GM21576 (cell line): ENCODE results near the gene RPP21.

ENCODE experiments used
- ATAC-seq: cut with Tn5 transposase; IDR thresholded peaks from one replicate; pipeline ENCODE4 v1.9.1; 2021; ENCODE audit warnings: mild to moderate bottlenecking, moderate library complexity; ENCODE audit not compliant: unreplicated experiment

RPP21 gene

DNA sequence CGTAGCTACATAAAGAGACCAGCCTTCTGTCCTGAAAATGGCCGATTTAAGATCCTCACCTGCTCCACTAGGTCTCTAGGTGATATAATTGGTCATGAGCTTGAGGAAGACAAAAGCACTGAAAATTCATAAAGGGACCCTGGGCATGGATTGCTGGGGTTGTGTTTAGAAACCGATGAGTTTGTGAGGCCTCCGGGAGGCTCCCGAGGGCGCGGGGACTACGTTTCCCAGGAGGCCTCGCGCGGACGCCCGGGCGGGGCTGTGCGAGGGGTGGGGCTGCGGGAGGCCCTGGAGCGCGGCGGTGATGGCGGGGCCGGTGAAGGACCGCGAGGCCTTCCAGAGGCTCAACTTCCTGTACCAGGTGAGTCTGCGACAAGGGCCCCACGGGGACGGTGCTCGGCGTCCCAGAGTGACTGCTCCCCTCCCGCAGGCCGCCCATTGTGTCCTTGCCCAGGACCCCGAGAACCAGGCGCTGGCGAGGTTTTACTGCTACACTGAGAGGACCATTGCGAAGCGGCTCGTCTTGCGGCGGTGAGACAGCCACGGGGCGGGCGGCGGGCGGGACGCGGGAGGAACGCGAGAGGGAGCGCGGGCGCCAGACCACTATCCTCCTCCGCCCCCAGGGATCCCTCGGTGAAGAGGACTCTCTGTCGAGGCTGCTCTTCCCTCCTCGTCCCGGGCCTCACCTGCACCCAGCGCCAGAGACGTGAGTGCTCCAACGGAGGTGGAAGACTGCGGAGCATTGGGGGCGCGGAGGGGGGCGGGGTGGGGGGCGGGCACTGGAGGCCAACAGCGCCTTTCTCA lies at the start of gene RPP21:
RPP21 (plus strand) TSS at position 289 of the 804 bp plus-strand sequence; CDS start at position 305, 16 bp downstream.
- peak; percentile 92 for ATAC-seq

DNA sequence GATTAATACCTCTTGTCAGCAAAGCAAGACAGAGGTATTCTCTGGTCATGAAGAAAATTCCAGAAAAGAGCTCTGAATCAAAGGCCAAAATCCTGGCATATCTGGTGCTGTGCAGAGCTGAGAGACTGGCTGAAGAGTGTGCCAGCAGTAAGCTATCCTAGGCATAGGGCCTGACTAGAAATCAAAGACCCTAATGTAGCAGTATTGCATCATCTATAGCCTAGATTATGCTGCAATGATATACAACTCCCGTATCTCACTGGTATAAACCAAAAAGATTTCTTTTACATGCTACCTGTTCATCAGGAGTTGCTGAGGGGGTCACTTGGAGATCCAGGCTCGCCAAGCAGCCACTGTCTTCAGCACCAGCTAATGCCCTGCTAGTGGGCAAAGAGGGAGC lies 49.1 kb upstream of the RPP21 start:
- no peak for ATAC-seq

DNA sequence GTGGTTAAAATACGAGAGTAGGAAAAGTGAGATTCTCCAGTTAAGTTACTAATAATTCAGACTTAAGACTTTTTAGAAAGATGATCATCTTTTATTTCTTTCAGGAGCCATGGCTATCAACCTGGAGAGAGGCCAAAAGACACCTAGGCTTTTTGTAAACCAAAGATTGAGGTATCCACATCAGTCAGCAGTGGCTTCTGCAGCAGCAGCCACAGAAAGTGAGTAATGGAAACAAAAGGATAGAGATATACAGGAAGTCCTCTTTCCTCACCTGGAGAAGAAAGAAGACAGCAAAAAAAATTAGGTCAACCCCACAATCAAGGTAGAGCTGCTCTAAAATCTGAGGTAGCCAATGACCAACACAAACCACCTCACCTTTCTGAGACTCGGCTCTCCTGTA lies 41.0 kb upstream of the RPP21 start:
- no peak for ATAC-seq

DNA sequence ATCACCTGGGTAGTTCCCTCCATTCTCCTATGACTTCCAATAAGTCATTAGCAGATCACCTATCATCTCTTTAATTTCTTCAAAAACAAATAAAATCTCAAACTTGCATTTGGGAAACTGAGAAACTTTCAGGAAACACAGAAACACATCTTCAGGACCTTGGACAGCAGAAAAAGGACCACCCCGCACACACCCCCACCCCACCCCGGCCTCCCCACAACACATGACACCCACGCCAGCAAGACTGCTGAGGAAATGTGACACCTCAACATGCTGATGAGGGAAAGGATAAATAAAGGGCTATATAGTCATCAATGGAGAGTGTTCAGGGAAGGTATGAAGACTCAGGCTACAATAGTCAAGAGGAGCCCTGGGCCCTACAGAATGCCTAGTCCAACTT lies 33.9 kb upstream of the RPP21 start:
- no peak for ATAC-seq

DNA sequence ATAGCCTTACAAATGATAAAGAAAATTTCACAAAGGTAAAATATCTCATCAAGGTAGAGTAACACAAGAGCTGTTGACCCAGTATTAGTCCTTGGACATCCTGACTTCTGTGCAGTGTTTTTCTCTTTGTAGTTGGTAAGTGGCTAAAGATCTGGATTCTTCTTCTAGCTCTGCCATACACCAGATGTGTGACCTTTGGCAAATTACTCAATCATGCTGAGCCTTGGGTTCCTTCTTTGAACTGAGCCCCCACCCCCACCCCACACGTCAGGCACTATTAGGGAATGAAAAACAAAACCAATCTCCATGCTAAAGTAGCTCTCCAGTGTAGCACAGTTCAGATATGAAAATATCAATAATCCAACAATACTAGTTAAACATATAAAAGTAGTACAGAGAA lies 33.3 kb upstream of the RPP21 start:
- ATAC-seq: no peak

DNA sequence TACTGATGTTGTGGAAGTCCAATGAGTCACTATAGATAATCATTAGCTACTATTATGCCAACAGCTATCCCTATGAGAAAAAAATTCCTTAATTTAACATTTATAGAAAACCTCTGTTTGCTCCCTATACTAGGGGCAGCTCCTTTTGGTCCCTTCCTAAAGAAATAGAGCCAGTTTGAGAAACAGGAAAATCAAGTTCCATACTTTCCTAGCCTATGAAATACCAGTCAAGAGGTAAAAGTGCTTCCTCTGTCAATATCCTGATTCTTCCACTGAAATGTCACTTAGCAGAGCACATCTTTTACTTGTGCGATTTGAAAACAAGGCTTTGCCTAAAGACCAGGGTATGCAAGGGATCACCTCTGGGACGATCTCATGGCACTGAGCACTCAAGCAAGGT lies 32.7 kb upstream of the RPP21 start:
- ATAC-seq: no peak

DNA sequence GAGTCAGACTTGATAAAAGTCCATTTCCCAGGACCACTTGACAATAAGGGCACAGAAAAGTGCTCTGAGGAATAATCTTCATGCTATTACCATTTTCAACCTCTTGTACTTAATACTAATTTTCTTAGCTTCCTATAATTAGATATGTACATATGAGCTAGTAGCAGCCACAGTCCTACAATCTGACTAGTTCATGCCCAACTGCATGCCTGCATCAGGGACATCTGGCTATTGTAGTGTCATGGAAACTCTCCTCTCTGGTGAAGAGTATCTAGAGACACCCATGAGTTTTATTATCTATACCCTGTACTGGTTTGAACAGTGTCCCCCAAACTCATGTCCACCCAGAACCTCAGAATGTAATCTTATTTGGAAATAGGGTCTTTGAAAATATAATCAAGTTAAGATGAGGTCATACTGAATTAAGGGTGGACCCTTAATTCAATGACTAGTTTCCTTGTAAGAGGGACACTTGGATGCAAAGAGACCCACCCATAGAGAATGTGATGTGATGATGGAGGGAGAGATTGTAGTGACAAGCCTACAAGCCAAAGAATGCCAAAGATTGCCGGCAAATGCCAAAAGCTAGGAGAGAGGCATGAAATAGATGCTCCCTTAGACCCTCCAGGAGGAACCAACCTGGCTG lies 32.2 kb upstream of the RPP21 start:
- ATAC-seq: no peak

DNA sequence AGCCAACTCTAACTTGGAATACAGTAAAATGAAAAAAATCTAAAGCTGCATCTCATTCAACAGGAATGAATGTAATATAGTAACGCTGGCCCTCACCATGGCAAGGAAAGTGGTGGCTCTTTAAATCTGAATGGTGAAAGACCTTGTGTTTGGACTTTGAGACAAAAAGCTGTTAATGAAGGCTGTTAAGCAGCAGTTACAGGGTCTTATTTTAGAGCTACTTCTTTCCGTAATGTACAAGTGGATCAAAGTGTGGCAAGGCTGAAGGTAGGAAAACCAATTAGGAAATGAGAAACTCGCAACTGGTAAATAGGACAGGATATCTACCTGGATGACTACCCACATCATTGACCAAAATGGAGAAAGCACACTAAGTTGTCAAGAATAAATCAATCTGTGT lies 29.8 kb upstream of the RPP21 start:
- ATAC-seq: no peak

DNA sequence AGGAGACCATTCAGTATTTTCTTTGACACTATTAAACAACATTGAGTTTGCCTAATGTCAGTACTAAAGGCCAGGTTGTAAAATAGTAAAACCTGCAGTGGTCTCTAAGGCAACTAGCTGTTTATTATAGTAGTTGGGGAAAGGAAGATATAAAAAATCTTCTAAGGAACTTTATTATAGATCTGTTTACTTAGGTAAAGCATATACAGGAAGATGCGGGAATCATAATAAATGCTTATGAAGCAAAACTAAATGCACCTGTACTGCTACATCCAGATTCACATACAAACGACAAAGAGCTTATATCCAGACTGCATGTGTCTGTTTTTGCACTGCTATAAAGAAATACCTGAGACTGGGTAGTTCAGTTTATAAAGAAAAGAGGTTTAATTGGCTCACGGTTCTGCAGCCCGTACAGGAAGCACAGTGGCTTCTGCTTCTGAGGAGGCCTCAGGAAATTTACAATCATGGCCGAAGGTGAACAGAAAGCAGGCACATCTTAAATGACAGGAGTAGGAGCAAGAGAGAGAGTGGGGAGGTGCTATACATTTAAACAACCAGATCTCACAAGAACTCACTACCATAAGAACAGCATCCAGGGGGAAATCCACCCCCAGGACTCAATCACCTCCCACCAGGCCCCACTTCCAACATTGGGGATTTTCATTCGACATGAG lies 26.9 kb upstream of the RPP21 start:
- ATAC-seq: no peak

DNA sequence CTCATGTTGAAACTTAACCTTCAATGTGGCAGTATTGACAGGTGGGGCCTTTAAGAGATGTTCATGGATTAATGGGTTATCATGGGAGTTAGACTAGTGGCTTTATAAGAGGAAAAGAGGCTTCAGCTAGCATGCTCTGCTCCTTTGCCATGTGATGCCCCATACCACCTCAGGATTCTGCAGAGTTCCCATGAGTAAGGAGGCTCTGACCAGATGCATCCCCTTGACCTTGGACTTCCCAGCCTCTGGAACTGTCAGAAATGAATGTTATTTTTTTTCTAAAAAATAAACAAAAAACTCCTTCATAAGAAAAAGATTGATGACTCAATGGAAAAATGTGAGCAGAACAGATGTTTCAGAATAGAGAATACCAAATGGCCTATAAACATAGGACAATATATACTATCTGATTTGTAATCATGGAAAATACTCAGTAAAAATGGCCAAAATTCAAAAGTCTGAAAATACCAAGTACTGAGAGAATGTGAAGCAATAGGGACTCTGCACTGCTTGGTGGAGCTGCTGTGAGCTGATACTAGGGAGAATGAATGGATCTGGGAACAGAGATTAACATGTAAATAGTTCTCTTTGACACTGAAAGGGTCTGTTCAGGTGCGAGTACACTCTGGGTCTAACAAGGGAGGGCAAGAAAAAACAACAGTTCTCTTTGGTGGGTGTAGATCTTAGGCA lies 25.7 kb upstream of the RPP21 start:
- no peak for ATAC-seq

DNA sequence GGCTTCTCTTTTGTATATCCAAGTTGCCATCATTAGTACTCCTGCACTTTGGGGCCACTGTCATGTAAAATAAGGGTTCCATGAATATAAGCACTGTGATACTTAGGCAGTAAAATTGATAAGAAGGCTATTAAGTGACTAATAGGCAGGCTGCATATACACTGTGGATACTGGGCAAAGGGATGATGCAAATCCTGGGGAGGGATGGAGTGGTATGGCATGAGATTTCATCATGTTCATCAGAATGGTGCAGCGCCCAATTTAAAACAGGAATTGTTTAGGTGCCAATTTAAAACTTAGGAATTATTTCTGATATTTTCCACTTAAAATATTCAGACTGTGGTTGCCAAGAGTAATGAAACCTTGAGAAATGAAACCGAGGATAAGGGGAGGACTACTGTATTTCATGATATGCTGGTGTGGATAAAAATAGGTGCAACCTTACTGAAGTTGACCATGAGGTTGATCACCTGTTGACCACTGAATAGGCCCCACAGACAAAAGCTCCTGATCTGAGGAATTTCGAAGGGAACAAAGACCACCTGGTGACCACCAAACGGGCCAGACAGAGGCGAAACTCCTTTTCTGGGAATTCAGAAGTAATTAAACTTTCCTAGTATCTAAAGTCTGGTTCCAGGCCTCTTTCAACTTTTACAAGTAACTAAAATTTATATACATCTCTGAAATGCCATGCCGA lies 23.1 kb upstream of the RPP21 start:
- no peak for ATAC-seq

DNA sequence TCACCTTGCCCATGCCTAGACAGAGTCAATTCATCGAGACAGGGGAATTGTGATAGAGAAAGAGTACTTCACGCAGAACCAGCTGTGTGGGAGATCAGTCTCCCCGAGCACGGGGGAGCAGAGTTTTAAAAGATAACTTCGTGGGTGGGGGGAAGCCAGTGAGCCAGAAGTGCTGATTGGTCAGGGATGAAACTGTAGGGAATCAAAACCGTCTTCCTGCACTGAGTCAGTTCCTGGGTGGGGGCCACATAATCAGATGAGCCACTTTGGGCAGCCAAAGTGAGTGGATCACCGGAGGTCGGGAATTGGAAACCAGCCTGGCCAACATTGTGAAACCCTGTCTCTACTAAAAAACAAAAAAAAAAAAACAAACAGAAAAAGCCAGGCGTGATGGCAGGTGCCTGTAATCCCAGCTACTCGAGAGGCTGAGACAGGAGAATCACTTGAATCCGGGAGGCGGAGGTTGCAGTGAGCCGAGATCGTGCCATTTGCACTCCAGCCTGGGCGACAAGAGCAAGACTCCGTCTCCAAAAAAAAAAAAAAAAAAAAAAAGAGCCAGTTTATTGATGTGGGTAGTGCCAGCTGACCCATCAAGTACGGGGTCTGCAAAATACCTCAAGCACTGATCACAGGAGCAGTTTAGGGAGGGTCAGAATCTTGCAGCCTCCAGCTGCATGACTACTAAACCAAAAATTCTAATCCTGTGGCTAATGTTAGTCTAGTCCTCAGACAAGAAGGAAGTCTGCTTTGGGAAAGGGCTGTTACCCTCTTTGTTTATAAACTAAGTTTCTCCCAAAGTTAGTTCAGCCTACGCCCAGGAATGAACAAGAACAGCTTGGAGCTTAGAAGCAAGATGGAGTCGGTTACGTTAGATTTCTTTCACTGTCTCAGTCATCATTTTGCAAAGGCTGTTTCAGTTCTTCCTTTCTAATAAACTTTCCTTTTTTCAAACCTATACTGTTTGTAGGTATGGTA lies 22.1 kb upstream of the RPP21 start:
- ATAC-seq: no peak

DNA sequence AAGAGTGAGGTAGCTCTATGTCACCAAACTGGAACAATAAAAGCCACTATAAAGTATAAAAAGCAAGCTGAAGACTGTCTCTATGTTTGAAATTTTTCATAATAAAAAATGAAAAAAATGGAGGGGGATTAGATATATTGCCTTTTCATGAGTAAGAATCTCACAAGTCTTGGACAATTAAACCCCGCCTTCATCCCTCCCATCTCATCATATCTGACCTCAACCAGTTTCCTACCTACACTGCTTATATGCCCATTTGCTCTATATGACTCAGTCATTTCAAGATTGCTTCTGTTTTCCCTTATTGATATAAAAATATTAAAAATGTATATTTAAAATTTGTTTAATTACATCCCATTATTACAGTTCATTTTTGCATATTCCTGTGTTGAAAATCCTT lies 21.1 kb upstream of the RPP21 start:
- no peak for ATAC-seq

DNA sequence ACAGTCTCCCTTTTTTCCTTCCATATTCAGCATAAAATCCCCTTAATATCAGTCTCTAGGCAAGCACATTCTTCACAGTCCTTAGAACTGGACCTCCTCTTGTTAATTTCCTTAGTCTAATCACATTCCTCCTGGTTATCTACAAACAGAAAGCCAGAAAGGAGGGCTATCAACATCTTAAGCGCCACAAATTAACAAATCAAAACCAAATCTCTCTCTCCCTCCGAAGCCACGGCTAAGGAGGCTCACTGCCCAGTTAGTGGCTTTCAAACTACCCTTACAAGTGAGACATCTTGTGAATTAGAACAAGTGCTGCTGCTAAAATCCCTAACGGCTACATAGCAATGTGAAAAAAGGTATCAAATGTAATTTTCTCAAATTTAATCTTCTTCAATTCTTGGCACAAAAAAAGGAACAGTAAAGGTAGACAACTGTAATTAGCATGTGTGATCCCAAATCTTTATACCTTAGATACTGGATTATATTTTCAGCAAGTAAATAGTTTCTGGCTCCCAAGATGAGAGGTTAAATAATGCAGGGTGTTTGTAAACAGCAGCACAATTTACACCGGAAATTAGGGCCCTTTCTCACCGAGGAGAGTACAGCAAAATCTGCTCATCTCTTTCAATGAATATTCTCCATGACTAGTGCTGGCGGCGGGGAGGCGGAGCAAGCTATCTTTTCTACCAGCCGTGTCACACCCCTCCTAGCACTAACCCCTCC lies 19.6 kb upstream of the RPP21 start:
- ATAC-seq: no peak

DNA sequence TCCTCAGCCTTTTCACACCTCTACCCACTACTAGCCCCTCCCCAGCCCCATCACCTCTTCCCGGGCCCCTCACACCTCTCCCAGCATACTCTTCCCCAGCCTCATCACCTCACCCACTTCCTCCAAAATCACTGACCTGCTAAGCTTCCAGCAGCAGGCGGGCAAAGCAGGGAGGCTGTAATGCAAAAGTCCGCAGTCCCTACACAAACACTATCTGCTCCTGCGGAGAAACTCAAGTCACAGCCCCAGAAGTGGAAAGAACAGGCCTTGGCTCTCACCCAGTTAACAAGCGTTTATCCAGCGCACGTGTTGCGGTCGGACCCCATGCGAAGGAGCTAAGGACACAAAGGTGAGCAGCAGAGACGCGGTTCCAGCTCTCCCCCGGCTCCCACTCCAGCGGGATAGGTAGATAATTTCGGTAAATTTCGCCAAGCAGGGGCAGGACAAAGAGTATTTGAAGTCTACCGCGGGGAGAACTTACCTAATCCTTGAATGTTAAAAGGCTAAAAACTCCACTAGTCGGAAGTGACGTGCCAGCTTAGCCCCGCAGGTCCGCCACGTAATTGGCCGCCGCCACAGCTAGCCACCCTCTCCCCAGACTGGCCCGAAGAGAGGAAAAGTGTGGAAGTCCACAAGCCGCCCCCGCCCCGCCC lies 19.0 kb upstream of the RPP21 start:
- peak; percentile 36 for ATAC-seq

DNA sequence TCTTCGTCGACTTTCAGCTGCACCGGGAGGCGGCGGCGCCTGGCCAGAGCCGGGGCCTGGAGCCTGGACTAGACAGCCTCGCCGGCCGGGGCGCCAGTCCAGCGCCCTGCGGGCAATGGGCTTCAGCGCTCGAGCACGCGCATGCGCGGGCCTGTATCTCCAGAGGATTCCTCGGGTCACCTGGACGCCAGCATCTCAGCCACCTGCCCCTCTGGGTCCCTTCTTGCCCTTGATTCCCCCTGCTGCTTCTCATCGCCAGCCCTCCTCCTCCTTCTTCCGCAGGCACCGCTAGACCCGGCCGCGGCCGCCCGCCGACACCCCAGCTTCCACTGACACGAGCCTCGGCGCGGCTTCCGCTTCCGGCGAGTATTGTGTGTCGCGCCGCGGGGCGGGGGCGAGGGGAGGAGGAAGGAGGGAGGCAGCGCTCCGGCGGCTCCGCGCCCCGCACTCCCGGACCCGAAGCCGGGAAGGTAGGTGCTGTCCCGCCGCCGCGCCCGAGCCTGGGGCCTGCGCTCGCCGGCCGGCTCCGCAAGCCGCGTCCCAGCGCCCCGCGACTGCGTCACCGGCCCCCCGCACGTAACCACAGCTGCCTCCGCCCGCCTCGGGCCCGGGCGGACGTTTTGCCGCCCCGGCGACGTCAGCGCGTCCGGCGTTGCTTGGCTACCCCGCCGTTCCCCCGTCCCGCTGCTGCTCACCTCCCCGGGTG lies 18.3 kb upstream of the RPP21 start, which contains the start of gene TRIM39:
TRIM39 (plus strand) TSS at position 402 of the 706 bp plus-strand sequence. CDS start 2,391 bp downstream, outside the sequence.
- peak; percentile 57 for ATAC-seq

DNA sequence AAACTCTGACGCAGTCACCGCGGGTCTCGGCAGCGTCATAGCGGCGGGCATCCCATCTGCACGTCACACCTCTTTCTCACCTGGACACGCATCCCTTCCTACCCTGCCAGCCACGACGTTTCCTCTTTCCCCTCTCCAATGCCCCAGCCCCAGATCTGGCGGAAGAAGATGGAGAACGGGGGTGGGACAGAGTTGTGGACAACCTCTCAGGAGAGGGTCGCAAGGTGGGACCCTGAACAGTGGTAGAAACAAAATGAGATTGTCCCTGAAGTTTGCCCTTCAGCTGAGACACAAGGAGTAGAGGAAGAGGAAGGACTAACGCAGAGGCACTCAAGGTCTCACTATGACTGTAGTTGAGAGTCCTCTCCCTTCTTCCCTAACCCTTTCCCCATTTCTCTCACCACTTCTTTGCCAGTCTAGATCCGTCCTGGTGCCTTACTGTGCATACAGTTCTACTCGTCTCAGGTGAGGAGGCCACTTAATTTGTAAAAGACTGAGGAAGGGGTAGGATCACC lies 17.7 kb upstream of the RPP21 start:
- peak; percentile 3 for ATAC-seq
